Colonic mucosa (tissue), 4 donors: ENCODE measurements around the gene FMO4. TPM values are rescaled to one million over a fixed set of nuclear protein-coding genes. Genes with fewer than 3 reads are reported as not detected.
"Not testable (repeated sequence)": the region's sequence is repeated elsewhere in the genome, so short reads cannot be mapped to it uniquely, and the experiment has no call there.

Source experiments
- DNase-seq: peaks from one replicate; pipeline ENCODE4 v3.0.0-alpha.2; 2020
- H3K27ac ChIP-seq: fragments of 200-600 bp; one replicate; pipeline ENCODE4 v1.8.0; 2021
- H3K27me3 ChIP-seq: fragments of 200-600 bp; one replicate; pipeline ENCODE4 v1.8.0; 2021
- H3K36me3 ChIP-seq: fragments of 200-600 bp; one replicate; pipeline ENCODE4 v1.8.0; 2021
- H3K4me1 ChIP-seq: fragments of 200-600 bp; one replicate; pipeline ENCODE4 v1.8.0; 2021; ENCODE audit warnings: mild to moderate bottlenecking
- H3K4me3 ChIP-seq: fragments of 200-600 bp; one replicate; pipeline ENCODE4 v1.8.0; 2021
- H3K9ac ChIP-seq, 2 donors: one replicate each; pipeline ENCODE4 v1.7.0; 2013; ENCODE audit warnings: control low read depth in 2 of 2, low read depth in 2 of 2, low read length in 2 of 2
- H3K9me3 ChIP-seq: fragments of 200-600 bp; one replicate; pipeline ENCODE4 v1.8.0; 2021
- CTCF ChIP-seq: fragments of 200-600 bp; IDR thresholded peaks from one replicate; pipeline ENCODE4 v1.8.0; 2022; ENCODE audit warnings: antibody characterized with exemption, mild to moderate bottlenecking
- intact Hi-C: fragments of 100-400 bp; cut with DNase I; formaldehyde crosslinking; loops from one replicate; pipeline ENCODE4 v1.14.1; 2022
- total RNA-seq, 2 donors: library from RNA; stranded (reverse); fragmentation: NEBNext Ultra II Directional in 1 of 2; extraction: Animal tissue kit (Norgen Biotek cat#: 25700) in 1 of 2; gene quantifications; one replicate each; pipeline ENCODE4 v1.2.1, GENCODE V29; 2021
- donor health status: healthy.
- donor health status: DM: no; HTN: no; CAD: no.
- donor health status: DM: no; HTN: no; CAD: no.

The FMO4 gene
- total RNA-seq, 2 donors from 2014 or later = 2.2 to 5.7 TPM

GRCh38 chr1:171372418-171373084 is 58.6 kb downstream of the FMO4 start:
- TF ChIP-seq CTCF = no peak
- Histone ChIP-seq H3K27ac (no peak overlapping the region), H3K9ac (no peak overlapping the region), H3K4me3 (no peak overlapping the region), H3K9me3 (no peaks in the 10 kb centered on the region), H3K27me3 (no peaks in the 10 kb centered on the region), H3K36me3 (no peaks in the 10 kb centered on the region), H3K4me1 (no peaks in the 10 kb centered on the region)
- intact Hi-C loops = no loop called here
- DNase-seq = no peak

- H3K9ac ChIP-seq, H3K9me3 ChIP-seq, H3K27me3 ChIP-seq, H3K4me1 ChIP-seq, DNase-seq, H3K4me3 ChIP-seq, intact Hi-C loops, H3K36me3 ChIP-seq, H3K27ac ChIP-seq: not testable (repeated sequence)
These were observed 59.6 kb downstream of the FMO4 start for GRCh38 chr1:171373357-171374122.

GRCh38 chr1:171379846-171380245 is 65.9 kb downstream of the FMO4 start:
- intact Hi-C loops = no loop called here
- Histone ChIP-seq H3K9me3 (no peaks in the 10 kb centered on the region), H3K4me1 (no peaks in the 10 kb centered on the region), H3K4me3 (no peak overlapping the region), H3K27ac (no peak overlapping the region), H3K9ac (no peak overlapping the region), H3K36me3 (no peaks in the 10 kb centered on the region), H3K27me3 (no peaks in the 10 kb centered on the region)
- TF ChIP-seq CTCF = no peak
- DNase-seq = no peak

- Histone ChIP-seq H3K4me1 (no peaks in the 10 kb centered on the region), H3K36me3 (no peaks in the 10 kb centered on the region), H3K9ac (no peak overlapping the region), H3K27me3 (no peaks in the 10 kb centered on the region), H3K9me3 (no peaks in the 10 kb centered on the region), H3K27ac (no peak overlapping the region), H3K4me3 (no peak overlapping the region)
- TF ChIP-seq CTCF = no peak
- intact Hi-C loops = no loop called here
- no peak for DNase-seq
These were observed 67.9 kb downstream of the FMO4 start for GRCh38 chr1:171381866-171382210.

GRCh38 chr1:171384496-171384895 is 70.5 kb downstream of the FMO4 start:
- Histone ChIP-seq H3K36me3 (no peaks in the 10 kb centered on the region), H3K27me3 (no peaks in the 10 kb centered on the region), H3K4me1 (no peaks in the 10 kb centered on the region), H3K9ac (no peak overlapping the region), H3K9me3 (no peaks in the 10 kb centered on the region), H3K27ac (no peak overlapping the region), H3K4me3 (no peak overlapping the region)
- TF ChIP-seq CTCF = no peak
- intact Hi-C loops = no loop called here
- no peak for DNase-seq

GRCh38 chr1:171389171-171389570 is 75.2 kb downstream of the FMO4 start:
- no peaks in the 10 kb centered on the region for H3K27me3 ChIP-seq
- DNase-seq = no peak
- H3K9me3 ChIP-seq = no peaks in the 10 kb centered on the region
- H3K4me1 ChIP-seq = no peaks in the 10 kb centered on the region
- TF ChIP-seq CTCF = no peak
- no peak overlapping the region for H3K27ac ChIP-seq
- intact Hi-C loops = no loop called here
- no peak overlapping the region for H3K4me3 ChIP-seq
- H3K36me3 ChIP-seq = no peaks in the 10 kb centered on the region
- H3K9ac ChIP-seq = no peak overlapping the region

- DNase-seq, H3K27ac ChIP-seq, H3K4me3 ChIP-seq, H3K36me3 ChIP-seq, intact Hi-C loops, H3K9ac ChIP-seq, H3K9me3 ChIP-seq, H3K27me3 ChIP-seq, H3K4me1 ChIP-seq: not testable (repeated sequence)
These were observed 76.8 kb downstream of the FMO4 start for GRCh38 chr1:171390740-171391139.
